22Rv1 (cell line): ENCODE measurements around the gene PRCC.

Experiments
- H3K27ac ChIP-seq: fragments of 450-650 bp; 2 replicates; pipeline ENCODE4 v1.5.1; 2017
- CTCF ChIP-seq: fragments of 450-650 bp; IDR thresholded peaks from 2 replicates; pipeline ENCODE4 v1.5.1; 2017; ENCODE audit warnings: mild to moderate bottlenecking
- ZFX ChIP-seq: fragments of 450-650 bp; IDR thresholded peaks from 2 replicates; pipeline ENCODE4 v1.6.1; 2017; ENCODE audit warnings: antibody characterized with exemption, borderline replicate concordance

PRCC gene

GRCh38 chr1:156776942-156777341 lies 9.6 kb downstream of the PRCC start:
- peak overlapping the region; percentile 7; the same call in 1 of the 2 replicates for H3K27ac ChIP-seq
- TF ChIP-seq ZFX (no peak), CTCF (no peak)

GRCh38 chr1:156777573-156777972 lies 10.2 kb downstream of the PRCC start:
- peak overlapping the region; percentile 7; the same call in 1 of the 2 replicates for H3K27ac ChIP-seq
- TF ChIP-seq CTCF (no peak), ZFX (no peak)

GRCh38 chr1:156781585-156782186 lies 14.4 kb downstream of the PRCC start:
- H3K27ac ChIP-seq, result no peak overlapping the region
- TF ChIP-seq ZFX (no peak), CTCF (no peak)

GRCh38 chr1:156785458-156785857 lies 18.1 kb downstream of the PRCC start:
- no peak for TF ChIP-seq CTCF
- no peak for TF ChIP-seq ZFX
- no peak overlapping the region for H3K27ac ChIP-seq

GRCh38 chr1:156786640-156787039 lies 19.3 kb downstream of the PRCC start:
- TF ChIP-seq ZFX, result no peak
- no peak for TF ChIP-seq CTCF
- H3K27ac ChIP-seq, result no peak overlapping the region

- TF ChIP-seq ZFX (no peak), CTCF (no peak)
- no peak overlapping the region for H3K27ac ChIP-seq
Observed at GRCh38 chr1:156788136-156788535, 20.8 kb downstream of the PRCC start.

GRCh38 chr1:156789621-156790318 lies 22.4 kb downstream of the PRCC start:
- no peak for TF ChIP-seq CTCF
- no peak for TF ChIP-seq ZFX
- H3K27ac ChIP-seq, result no peak overlapping the region
